ENCODE data around the gene KCNJ14.

KCNJ14 gene

GRCh38 chr19:48510421-48511268 is 55.3 kb downstream of the KCNJ14 start:
- peak; percentile 73 for DNase-seq

GRCh38 chr19:48511321-48511731 is 56.0 kb downstream of the KCNJ14 start:
- DNase-seq = no peak

GRCh38 chr19:48511800-48512503 is 56.6 kb downstream of the KCNJ14 start, which contains the start of gene LMTK3:
Gene LMTK3, minus strand, starts transcription at chr19:48511835. Its CDS starts 259 bp downstream, at chr19:48511576.
- DNase-seq = peak; percentile 79

- DNase-seq = no peak
These were observed 57.3 kb downstream of the KCNJ14 start for GRCh38 chr19:48512504-48513288.

- peak; percentile 74 for DNase-seq
These were observed 58.1 kb downstream of the KCNJ14 start for GRCh38 chr19:48513289-48514122.

GRCh38 chr19:48514123-48514458 is 58.7 kb downstream of the KCNJ14 start:
- no peak for DNase-seq

- no peak for DNase-seq
These were observed 61.2 kb downstream of the KCNJ14 start for GRCh38 chr19:48516536-48516935.

All from stimulated activated CD4-positive, alpha-beta T cell treated with anti-CD3 and anti-CD28 coated beads, Interleukin-1b, Interleukin-23, amount 100 ng/mL, for 48 hours (primary cell).